Psoas muscle (tissue), 8 donors: ENCODE results near the gene SLC26A2. TPM values are rescaled to one million over a fixed set of nuclear protein-coding genes. Genes with fewer than 3 reads are reported as not detected.
A peak's percentile ranks its signal among the peaks of the same experiment; 100 is the strongest.

Source experiments
- ATAC-seq, 4 donors: fragments of 200-7000 bp; cut with Tn5 transposase; one replicate each; pipeline ENCODE4 v1.9.1; 2020; ENCODE audit warnings: moderate library complexity in 3 of 4, mild to moderate bottlenecking in 2 of 4
- DNase-seq, 2 donors: peaks; one replicate each; pipeline ENCODE4 v3.0.0-alpha.2; 2020
- H3K27ac ChIP-seq: fragments of 200-600 bp; one replicate; pipeline ENCODE4 v1.8.0; 2022
- H3K27me3 ChIP-seq, 3 donors: fragments of 200-600 bp in 1 of 3; one replicate each; pipeline versions ENCODE4 v1.6.1 to v1.8.0; 2013 to 2022; ENCODE audit warnings: low read length in 2 of 3, mild to moderate bottlenecking in 2 of 3, moderate library complexity in 1 of 3; ENCODE audit not compliant: insufficient read depth in 3 of 3
- H3K36me3 ChIP-seq, 2 donors: fragments of 200-600 bp in 1 of 2; one replicate each; pipeline versions ENCODE4 v1.6.1 to v1.8.0; 2013 to 2022; ENCODE audit warnings: low read depth in 1 of 2, mild to moderate bottlenecking in 1 of 2, moderate library complexity in 1 of 2; ENCODE audit not compliant: insufficient read depth in 1 of 2
- H3K4me1 ChIP-seq: fragments of 200-600 bp; one replicate; pipeline ENCODE4 v1.8.0; 2022
- H3K4me3 ChIP-seq: fragments of 200-600 bp; one replicate; pipeline ENCODE4 v1.8.0; 2022; ENCODE audit warnings: mild to moderate bottlenecking
- H3K9me3 ChIP-seq: fragments of 200-600 bp; one replicate; pipeline ENCODE4 v1.8.0; 2022
- WGBS, 3 donors: extraction: QIAGEN DNeasy Blood & Tissue Kit; methylation state at CpG; one replicate each; pipeline versions ENCODE4 v1.1.6 to v1.1.7; 2013; 5-methylcytosine and 5-hydroxymethylcytosine counted together
- intact Hi-C, 2 donors: fragments of 100-400 bp; cut with DNase I; formaldehyde crosslinking; loops; one replicate each; pipeline versions ENCODE4 v1.11.0 to v1.14.2; 2022
- polyA plus RNA-seq, 3 donors: library from polyadenylated mRNA; stranded (reverse); fragments of 200-250 nt; gene quantifications; one replicate each; pipeline ENCODE4 v1.2.3, GENCODE V29; 2013
- total RNA-seq, 4 donors: library from RNA; stranded (reverse); fragmentation: NEBNext Ultra II Directional in 2 of 4; extraction: Animal tissue kit (Norgen Biotek cat#: 25700) in 2 of 4; gene quantifications; one replicate each; pipeline versions ENCODE4 v1.2.1 to v1.2.4, GENCODE V29; 2021 to 2023
- TF ChIP-seq, protein P1 (sequence below): fragments of 200-600 bp; IDR thresholded peaks from one replicate; pipeline ENCODE4 v1.8.0; 2022; ENCODE audit warnings: antibody characterized with exemption
- donor health status: healthy with polysubstance abuse.
- donor health status: DM: no; HTN: no; CAD: no; lungs with moderate emphysema.
- donor health status: Bipolar disorder and iron deficiency.
- donor health status: healthy.
- donor health status: DM: yes; HTN: yes; CAD: no.
- donor health status: DM: no; HTN: no; CAD: no.
- donor health status: DM: no; HTN: no; CAD: no.
- donor health status: DM: yes; HTN: yes; CAD: no.

The SLC26A2 gene
- total and polyA plus RNA-seq, 7 donors, result 4.0 to 20.1 (median 7.3) TPM

- H3K4me1 ChIP-seq, result peaks cover 12% of the 10 kb centered on the region
- no peaks in the 10 kb centered on the region for H3K9me3 ChIP-seq
- no peak overlapping the region for H3K27ac ChIP-seq
- 80 to 90% (median 80%) methylated on average over 7 of the region's 7 CpGs for WGBS, 3 donors
- DNase-seq (no peak), ATAC-seq (no peak)
- H3K27me3 ChIP-seq, result no peaks in the 10 kb centered on the region
- TF ChIP-seq, protein P1, sequence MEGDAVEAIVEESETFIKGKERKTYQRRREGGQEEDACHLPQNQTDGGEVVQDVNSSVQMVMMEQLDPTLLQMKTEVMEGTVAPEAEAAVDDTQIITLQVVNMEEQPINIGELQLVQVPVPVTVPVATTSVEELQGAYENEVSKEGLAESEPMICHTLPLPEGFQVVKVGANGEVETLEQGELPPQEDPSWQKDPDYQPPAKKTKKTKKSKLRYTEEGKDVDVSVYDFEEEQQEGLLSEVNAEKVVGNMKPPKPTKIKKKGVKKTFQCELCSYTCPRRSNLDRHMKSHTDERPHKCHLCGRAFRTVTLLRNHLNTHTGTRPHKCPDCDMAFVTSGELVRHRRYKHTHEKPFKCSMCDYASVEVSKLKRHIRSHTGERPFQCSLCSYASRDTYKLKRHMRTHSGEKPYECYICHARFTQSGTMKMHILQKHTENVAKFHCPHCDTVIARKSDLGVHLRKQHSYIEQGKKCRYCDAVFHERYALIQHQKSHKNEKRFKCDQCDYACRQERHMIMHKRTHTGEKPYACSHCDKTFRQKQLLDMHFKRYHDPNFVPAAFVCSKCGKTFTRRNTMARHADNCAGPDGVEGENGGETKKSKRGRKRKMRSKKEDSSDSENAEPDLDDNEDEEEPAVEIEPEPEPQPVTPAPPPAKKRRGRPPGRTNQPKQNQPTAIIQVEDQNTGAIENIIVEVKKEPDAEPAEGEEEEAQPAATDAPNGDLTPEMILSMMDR, result no peak
- no peak overlapping the region for H3K4me3 ChIP-seq
- intact Hi-C loops, result no loop called here
- no peaks in the 10 kb centered on the region for H3K36me3 ChIP-seq
Observed at GRCh38 chr5:149913436-149914419, 46.8 kb upstream of the SLC26A2 start.

DNA sequence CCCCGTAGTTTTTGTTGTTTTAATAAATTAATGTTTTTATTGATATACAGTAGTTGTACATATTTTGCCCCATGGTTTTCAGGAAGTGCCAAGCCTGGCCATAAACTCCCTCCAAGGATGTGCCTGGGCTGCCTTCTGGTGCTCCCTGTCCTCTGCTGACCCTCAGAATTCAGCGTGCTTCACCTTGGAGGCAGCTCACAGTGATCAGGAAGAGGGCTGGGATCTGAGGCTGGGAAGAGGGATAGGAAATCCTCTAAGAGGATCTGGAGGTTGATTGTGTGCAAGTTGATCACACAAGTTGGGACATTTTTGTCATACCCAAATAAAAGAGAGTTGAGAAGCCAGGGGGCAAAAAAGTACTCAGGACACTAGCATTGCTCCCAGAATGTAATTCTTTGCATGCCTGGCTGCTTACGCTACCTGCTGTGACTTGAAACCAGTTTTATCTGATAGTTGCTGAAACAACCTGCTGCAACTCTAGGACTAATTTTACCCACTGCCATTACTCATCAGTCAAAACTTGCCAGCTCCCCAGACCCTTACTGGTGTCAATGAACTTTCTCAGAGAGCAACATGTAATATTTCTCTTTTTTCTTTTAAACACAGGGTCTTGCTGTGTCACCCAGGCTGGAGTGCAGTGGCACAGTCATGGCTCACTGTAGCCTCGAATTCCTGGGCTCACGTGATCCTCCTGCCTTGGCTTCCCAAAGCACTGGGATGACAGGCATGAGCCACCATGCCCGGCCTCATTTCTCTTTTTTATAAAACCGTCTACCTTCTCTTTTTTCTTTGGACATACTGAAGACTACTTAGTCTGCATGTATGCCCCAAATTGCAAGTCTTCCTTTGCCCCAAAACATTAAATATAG is 44.9 kb upstream of the SLC26A2 start:
- TF ChIP-seq, protein P1, result no peak
- WGBS, 3 donors, result 51 to 77% (median 63%) methylated on average over 7 of the region's 7 CpGs
- Histone ChIP-seq H3K36me3 (no peaks in the 10 kb centered on the region), H3K4me1 (peaks cover 12% of the 10 kb centered on the region), H3K4me3 (no peak overlapping the region), H3K9me3 (no peaks in the 10 kb centered on the region), H3K27ac (peak overlapping the region; percentile 78), H3K27me3 (no peaks in the 10 kb centered on the region)
- DNase-seq (no peak), ATAC-seq (peak; percentile 68 to 83 (median 72))
- intact Hi-C loops, result no loop called here

- no peaks in the 10 kb centered on the region for H3K27me3 ChIP-seq
- no peaks in the 10 kb centered on the region for H3K36me3 ChIP-seq
- WGBS, 3 donors, result 42 to 55% (median 54%) methylated on average over 7 of the region's 7 CpGs
- TF ChIP-seq, protein P1, result no peak
- DNase-seq (peak in 1 of 2 donors; percentile 53), ATAC-seq (peak; percentile 89 to 93 (median 92))
- no peaks in the 10 kb centered on the region for H3K9me3 ChIP-seq
- peaks cover 12% of the 10 kb centered on the region for H3K4me1 ChIP-seq
- intact Hi-C loops, result no loop called here
- no peak overlapping the region for H3K4me3 ChIP-seq
- H3K27ac ChIP-seq, result peak overlapping the region; percentile 78
Observed at GRCh38 chr5:149916334-149917072, 44.1 kb upstream of the SLC26A2 start.

DNA sequence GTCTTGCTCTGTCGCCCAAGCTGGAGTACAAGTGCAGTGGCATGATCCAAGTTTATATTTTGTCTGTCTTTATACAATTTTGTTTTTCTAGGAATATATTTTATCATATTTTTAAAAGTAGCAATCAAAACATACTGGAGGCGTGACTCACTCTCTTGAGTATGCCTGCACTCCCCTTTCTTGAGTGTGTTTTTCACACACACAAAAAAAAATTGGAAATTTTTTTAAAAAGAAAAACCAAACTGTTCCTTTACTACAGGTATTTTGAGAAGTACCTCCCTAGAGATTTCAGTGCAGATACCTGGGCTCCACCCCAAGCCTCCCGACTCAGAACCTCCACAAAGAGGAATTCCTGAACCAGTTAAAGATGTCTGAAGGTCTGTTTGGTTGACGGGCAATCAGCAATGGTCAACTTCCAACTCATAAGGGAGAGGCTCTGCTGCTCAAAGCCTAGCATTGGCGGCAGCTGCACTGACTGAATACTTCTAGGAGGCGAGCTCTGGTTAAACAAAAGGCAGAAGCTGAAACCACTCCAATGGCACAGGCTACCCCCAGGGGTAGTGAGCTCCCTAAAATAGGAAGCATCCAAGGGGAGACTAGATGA is 43.4 kb upstream of the SLC26A2 start:
- TF ChIP-seq, protein P1, result no peak
- WGBS, 3 donors, result 62 to 80% (median 73%) methylated on average over 6 of the region's 6 CpGs
- ATAC-seq, result peak in 1 of 4 donors; percentile 21

More for the DNA sequence above, 43.4 kb upstream of the SLC26A2 start:
- Histone ChIP-seq H3K27me3 (no peaks in the 10 kb centered on the region), H3K27ac (peak overlapping the region; percentile 78), H3K36me3 (no peaks in the 10 kb centered on the region), H3K9me3 (no peaks in the 10 kb centered on the region), H3K4me3 (no peak overlapping the region), H3K4me1 (peaks cover 12% of the 10 kb centered on the region)
- intact Hi-C loops, result no loop called here
- DNase-seq, result no peak
